Adipose tissue (tissue), 3 donors: ENCODE results near the gene HS2ST1. TPM values are rescaled to one million over a fixed set of nuclear protein-coding genes. Genes with fewer than 3 reads are reported as not detected.

Experiments used
- H3K27ac ChIP-seq: one replicate; pipeline ENCODE4 v1.5.1; 2013; ENCODE audit warnings: low read depth, low read length
- WGBS, 3 donors: extraction: QIAGEN DNeasy Blood & Tissue Kit; methylation state at CpG; one replicate each; pipeline ENCODE4 v1.1.7; 2013; 5-methylcytosine and 5-hydroxymethylcytosine counted together
- polyA plus RNA-seq, 3 donors: library from polyadenylated mRNA; stranded (reverse); fragments of 200-250 nt; gene quantifications; one replicate each; pipeline ENCODE4 v1.2.3, GENCODE V29; 2013
- donor health status: healthy with polysubstance abuse.
- donor health status: Bipolar disorder and iron deficiency.
- donor health status: healthy.

Gene HS2ST1
- polyA plus RNA-seq, 3 donors = 4.6 to 7.0 (median 4.9) TPM

DNA sequence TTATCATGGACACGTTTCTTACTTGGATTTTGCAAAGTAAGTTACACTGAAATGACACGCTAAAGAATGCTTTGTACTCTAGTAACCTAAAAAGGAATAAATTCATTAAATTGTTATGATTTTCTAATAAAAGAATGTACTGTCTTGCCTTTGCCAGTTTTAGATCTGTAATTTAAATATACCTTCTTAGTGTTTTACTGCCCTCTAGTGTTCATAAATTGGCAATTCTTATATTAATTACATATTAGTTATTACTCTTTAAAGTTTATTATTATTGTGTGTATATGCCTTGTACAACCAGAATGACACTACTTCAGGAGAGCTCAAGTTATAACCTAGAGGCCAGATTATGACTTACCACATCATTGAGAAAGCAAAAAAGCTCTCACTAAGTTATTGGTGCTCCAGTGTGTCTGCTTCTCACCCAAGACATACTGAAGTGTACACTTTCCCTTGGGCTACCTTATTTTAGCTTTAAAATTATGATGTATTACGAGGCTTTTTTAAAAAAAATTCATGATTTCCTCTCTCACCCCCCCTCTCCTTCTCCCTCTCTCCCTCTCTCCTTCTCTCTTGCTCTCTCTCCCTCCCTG, 169.9 kb downstream of the HS2ST1 start:
- 47 to 52% (median 48%) methylated on average over 3 of the region's 3 CpGs for WGBS, 3 donors
- H3K27ac ChIP-seq = no peak overlapping the region

DNA sequence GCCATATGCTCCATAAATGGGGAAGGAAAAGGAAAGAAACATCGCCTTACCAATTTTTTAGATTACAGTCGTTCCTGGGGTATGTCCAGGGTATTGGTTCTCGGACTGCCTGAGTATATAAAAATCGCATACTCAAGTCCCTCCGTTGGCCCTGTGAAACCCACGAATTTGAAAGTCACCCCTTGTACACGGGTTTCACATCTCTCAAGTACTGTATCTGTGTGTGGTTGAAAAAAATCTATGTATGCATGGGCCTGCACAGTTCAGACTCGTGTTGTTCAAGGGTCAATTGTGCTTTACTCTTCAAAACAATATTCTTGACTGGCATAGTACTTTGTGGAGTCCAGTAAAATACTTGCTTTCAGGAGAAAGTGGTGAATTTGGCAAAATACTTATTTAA, 171.7 kb downstream of the HS2ST1 start:
- H3K27ac ChIP-seq = no peak overlapping the region
- WGBS, 3 donors = 88 to 91% (median 89%) methylated on average over 8 of the region's 8 CpGs

DNA sequence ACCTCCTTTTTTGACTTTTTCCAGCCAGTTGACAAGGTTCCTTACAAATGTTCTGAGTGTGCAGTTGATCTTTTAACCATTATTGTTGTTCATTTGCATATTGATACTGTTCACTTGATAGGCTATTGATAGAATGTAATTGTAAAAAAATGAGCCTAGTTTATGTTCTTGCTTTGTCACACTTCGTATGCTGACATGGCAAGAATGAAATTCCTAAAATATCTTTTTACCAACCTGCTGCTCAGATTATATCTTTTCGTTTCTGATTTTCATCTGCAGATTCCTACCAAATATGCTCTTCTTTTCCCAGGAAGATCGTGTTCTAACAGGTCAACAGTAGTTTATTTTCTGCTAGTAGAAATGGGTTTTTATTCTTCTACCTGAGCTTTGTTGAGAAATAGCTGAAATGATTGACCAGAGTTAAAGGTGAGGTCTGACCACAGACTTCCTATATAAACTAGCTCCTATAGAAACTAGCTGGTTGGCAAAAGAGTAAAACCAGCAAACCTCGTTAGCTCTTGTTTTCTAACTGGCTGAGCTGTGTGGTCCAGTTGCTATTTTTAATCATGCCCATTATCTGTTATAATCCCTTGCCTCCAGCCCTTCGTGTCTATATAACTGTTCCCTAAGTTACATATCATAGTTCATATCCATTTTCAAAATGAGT, 174.8 kb downstream of the HS2ST1 start:
- H3K27ac ChIP-seq = no peak overlapping the region
- WGBS, 3 donors = 70 to 80% (median 72%) methylated on average over 5 of the region's 5 CpGs

DNA sequence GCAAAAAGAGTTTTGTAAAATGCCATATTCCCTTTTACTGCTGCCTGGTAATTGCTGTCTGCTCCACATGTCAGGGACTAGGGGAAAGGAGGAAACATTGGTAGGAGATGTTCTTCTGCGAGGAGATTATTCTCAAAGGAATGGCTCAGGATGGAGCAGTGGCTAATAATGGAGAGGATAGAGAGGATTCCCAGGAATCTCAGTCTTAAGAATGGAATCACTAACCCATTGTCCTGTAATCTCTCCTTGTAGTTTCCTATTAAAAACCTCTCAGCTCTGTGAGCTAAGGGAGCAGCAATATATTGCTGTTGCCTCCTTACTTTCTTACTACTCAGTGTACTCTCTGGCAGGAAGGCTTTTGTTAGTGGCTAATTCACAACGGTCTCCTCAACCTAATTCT, 175.4 kb downstream of the HS2ST1 start:
- WGBS, 3 donors = 79 to 80% (median 79%) methylated on average over 2 of the region's 2 CpGs
- H3K27ac ChIP-seq = no peak overlapping the region

DNA sequence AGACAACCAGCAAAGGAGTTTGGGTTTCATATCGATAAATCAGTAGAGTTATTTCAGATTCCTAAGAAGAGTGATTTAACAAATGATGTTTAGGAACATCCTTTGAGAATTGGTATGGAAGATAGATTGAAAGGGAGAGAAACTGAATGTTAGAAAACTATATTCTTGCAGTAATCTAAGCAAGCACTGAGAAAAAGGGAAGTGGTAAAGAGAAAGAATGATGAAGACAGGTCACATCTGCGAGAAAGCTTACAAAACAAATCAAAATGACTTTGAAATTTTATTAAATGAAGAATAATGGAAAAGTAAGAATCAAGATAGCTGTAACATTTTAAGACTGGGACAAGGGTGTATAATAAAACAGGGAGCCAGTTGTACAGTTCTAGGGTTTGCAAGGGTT, 177.0 kb downstream of the HS2ST1 start:
- no peak overlapping the region for H3K27ac ChIP-seq
- 80 to 95% (median 83%) methylated on average over 2 of the region's 2 CpGs for WGBS, 3 donors

DNA sequence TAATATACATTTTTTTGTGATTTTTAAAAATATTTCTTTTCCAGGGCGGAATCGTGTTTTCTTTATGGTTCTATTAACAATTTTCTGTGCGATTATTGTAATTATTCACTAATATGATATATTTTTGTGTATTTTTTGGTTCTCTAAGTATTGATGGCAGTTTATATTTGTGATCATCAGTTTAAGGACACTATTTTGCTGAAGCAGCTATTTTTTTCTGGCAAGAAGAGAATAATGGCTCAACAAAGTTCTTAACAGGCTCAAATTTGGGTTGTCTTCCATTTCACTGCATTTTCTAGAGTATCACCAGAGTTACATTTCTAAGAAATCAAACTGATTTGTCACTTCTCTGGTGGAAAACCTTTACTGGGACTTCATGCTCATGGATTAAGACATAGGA, 178.4 kb downstream of the HS2ST1 start:
- WGBS, 3 donors = 96 to 98% (median 97%) methylated on average over 3 of the region's 3 CpGs
- H3K27ac ChIP-seq = no peak overlapping the region

DNA sequence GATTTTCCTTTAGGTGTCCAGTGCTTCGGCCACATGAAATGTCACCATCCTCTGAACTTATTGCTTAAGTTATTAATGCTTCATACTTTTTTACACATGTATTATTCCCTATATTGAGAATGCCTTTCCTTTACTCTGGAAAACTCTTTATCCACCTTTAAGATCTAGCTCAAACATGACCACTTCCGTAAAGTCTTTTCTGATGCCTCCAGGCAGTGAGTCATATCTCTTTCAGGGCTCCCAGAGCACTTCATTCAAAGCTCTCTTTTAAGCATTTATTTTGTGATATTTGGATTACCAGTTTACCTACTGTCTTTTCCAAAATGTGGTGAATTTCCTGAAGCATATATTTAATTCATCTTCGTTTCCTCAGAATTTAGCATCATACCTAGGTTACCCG, 178.9 kb downstream of the HS2ST1 start:
- H3K27ac ChIP-seq = no peak overlapping the region
- 95 to 97% (median 96%) methylated on average over 4 of the region's 4 CpGs for WGBS, 3 donors

DNA sequence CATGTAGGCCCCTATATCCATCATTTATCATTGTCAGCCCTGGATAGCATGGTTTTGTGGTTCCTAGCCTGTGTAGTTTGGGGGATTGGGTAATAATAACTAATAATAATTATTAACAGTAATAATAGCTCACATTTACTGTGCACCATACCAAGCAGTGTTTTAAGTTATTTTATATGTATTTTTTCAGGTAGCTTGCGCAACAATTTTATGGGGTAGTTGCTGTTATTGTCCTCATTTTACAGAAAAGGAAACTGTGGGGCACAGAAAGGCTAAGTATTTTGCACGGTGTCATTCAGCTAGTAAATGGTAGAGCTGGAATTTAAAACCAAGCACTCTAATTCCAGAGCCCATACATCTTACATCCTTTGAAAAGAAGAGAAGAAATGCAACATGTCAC, 179.8 kb downstream of the HS2ST1 start:
- WGBS, 3 donors = 85 to 98% (median 93%) methylated on average over 2 of the region's 2 CpGs
- H3K27ac ChIP-seq = no peak overlapping the region

DNA sequence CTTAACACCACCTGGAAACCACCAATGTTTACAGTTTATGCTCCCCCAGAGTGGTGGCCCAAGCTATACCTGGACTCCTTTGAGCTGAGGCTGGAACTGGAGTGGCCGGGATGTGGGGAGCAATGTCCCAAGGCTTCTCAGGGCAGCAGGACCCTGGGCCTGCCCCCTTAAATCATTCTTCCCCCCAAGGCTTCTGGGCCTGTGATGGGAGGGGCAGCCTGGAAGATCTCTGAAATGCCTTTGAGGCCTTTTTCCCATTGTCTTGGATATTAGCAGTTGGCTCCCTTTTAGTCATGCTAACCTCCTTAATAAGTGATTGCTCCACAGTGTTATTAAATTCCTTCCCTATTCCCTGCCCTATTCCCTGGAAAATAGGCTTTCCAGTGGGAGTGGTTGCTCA, 185.8 kb downstream of the HS2ST1 start:
- WGBS, 3 donors = 90 to 100% (median 94%) methylated on average over 1 of the region's 1 CpG

DNA sequence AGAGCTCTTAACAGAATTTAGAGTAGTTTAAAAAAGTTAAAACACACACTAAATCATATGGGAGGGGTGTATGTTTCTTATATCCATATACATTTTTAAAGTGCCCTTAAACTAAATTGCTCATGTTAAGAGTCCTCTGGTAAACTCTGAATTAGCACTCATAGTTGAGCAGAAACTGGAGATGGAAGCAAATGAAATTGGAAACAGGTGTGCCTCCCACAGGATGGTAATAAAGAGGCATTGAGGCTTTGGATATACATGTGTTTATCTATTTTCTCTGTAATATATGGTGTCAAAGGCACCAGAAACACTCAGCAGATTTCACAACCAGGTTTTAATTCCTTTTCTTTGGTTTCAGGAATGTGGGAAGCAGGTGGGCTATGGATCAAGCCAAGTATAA, 188.6 kb downstream of the HS2ST1 start:
- no peak overlapping the region for H3K27ac ChIP-seq

More for the DNA sequence above, 185.8 kb downstream of the HS2ST1 start:
- H3K27ac ChIP-seq = no peak overlapping the region

DNA sequence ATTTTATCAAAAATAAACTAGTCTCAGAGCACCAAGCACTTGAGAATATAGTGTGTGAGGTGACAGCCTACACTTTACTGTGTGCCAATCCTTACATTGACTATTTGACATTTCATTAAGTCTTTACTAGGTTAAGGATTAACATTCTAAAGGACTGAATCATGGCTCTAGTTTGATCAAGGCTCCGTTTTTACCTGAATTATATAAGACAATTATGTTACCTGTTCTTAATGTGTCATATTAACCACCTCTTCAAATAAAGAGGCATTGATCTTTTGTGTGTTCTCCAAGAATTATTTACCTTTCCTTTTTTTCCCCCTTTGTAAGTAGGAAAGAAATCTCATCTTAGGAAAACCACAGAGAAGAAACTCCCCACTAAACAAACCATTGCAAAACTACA, 189.7 kb downstream of the HS2ST1 start:
- no peak overlapping the region for H3K27ac ChIP-seq
- WGBS, 3 donors = 59 to 93% (median 88%) methylated on average over 1 of the region's 1 CpG

DNA sequence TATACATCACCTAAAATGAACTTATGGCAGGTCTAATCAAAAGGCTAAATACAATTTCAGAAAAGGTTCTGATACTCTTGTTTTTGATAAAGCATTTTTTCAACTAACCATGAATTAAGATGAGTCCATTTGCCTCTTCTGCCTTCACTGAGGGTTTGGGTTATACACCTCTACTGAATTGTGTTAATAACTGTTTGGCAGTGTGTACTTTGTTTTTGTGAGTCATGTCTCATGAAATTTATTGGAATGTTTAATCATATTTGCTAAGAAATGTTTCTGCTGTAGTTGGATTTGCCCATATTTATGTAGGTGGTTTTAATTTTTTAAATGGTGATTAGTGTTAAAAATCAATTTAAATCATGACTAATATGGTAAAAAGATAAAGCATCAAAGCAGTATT, 190.5 kb downstream of the HS2ST1 start:
- no peak overlapping the region for H3K27ac ChIP-seq

DNA sequence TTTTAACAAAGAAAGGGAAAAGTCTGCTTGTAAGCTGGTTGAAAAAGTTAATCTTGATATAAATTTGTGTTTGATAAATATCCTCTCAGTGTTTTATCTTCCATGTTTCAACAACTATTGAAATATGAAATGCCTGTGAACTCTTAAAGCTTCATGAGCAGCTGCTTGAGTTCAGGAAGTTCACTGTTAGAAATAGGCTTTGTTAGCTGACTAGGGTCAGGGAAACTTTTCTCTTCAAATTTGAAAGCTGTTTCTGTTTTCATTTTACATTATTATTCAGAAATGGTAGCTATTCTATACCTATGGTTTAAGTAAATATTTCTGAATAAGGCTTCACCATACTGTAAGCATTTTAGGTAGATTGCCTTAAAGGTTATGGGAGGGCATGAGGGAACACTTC, 191.7 kb downstream of the HS2ST1 start:
- no peak overlapping the region for H3K27ac ChIP-seq

DNA sequence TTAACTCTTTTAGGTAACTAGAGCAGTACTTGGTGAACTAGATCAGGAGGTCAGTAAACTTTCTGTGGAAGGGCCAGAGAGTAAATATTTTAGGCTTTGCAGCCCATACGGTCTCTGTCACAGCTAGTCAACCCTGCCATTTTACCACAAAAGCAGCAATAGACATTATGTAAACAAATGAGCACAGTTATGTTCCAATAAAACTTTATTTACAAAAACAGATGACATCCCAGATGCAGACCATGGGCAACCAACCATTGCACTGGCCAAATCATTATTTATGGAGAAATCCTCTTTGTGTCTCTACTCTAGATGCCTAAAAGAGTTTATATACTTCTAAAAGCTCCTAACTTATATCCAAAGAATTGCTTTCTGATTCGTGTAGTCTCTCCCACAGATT, 192.4 kb downstream of the HS2ST1 start:
- H3K27ac ChIP-seq = no peak overlapping the region
- 83 to 97% (median 95%) methylated on average over 2 of the region's 2 CpGs for WGBS, 3 donors

DNA sequence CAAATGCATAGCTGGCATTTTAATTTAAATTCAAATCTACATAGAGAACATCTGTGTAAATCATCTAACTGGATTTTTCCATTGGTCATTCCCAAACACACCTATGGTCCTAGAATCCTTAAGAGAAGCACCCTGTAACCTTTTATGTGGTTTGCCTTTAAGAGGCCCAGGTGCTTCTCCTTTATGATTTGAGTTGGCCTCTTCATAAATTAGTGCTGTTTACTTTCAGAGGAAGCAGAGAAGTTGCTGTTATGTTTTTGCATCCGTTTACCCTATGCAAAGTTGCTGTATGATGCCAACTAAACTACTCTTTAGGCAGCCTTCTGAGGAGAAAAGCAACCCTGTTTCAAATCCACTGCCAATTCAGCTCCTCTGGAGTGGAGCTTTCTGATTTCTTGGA, 193.8 kb downstream of the HS2ST1 start:
- no peak overlapping the region for H3K27ac ChIP-seq
- 88 to 97% (median 93%) methylated on average over 1 of the region's 1 CpG for WGBS, 3 donors

DNA sequence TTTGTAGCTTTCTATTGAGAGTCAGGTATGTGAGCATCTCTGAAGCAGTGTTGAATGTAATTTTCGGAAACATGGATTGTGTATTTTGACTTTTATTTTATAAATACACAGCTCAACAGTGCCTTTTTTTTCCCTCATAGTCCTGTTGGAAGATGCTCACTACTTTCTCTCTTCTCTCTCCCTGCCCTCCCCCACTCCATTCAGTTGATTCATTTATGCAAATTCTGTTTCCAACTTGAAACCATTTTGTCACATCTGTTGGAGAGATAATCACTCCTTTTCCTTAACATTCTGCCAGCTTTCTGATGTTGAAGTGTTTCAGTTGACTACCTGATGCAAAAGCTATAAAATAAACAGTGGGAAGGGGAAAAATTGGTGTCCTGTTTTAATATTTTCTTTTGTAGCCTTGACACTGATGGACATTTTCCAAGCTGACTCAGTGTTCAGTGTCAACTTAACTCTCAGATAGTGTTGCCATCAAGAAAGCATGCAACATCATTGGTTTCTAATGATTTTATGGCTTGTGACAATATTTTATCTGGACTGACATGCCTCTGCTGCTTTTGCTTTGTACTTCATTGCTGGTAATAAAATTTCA, 194.5 kb downstream of the HS2ST1 start:
- WGBS, 3 donors = 89 to 97% (median 90%) methylated on average over 1 of the region's 1 CpG
- H3K27ac ChIP-seq = no peak overlapping the region

DNA sequence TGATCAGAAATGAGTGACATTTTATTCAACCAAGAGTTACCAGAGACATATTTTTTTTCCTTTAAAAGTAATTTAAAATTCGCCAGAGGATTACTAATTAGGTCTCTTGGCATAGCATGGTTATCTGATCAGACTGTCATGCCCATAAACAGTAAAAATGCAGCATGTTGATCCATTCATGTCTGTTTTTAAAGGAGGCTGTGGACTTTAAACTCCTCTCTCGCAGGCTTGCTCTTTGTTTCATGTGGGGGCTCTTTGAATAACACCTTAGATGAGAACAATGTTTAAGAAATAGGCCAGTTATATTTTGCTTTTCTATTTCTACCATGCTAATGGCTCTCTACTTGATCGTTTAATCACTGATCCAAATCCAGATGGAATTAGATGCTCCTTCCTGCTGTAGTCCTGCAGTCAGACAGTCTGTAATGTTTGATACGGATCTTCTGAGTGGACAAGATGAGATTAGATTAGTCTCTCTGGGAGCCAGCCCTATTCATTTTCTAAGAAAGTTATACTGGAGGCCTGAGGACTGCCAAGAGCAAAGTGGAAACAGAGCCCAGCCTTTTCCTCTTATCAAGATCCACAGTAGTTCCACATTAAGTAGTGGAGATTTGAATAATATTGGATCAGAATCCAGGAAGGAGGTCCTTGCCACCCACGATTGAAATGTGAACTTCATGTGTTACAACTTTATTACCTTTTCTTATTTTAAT, 197.4 kb downstream of the HS2ST1 start:
- H3K27ac ChIP-seq = no peak overlapping the region
- 48 to 65% (median 59%) methylated on average over 5 of the region's 5 CpGs for WGBS, 3 donors

DNA sequence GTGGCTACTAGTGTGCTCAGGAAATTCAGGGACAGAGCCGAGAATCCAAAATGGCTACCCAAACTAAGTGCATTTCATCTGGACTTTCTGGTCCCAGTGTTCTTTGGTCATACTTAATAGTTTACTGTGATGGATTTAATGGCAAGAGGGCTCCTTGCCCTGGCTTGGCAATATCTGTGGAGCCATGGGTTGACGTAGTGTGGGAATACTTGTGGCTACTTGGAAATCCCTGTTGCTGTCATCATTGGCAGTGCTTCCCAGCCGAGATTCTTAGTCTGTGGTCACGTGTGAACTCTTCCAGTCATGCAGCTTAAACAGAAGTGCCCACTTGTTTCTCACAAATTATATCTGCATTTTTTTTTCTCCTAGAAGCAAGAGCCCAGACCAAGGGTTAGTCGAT, 198.9 kb downstream of the HS2ST1 start:
- no peak overlapping the region for H3K27ac ChIP-seq
- 64 to 81% (median 81%) methylated on average over 5 of the region's 5 CpGs for WGBS, 3 donors

DNA sequence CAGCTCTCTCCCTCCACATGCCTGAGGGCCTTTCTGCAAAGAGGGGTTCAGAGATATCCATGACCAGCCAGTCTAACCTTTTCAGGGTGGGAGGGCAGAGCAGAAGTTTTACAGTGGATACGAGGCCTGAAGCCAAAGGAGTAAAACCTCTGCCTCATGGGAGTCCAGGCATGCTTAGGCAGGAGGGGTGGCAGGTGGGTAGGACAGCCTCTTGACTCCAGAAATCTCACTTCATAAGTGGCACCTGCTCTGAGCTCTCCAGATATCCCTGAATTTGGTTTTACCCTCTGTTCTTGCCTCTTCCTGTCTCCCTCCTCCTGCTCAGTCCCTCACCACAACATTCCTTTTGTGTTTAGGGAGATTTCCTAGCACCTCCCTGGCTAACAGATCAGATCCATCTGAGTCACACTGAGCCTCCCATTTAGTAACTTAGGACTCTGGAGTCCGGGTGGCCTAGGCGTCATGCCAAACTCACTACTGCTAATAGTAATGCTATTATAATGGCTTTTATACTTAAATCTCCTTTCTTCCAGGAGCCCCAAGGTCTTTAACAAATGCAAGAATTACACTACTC, 201.0 kb downstream of the HS2ST1 start:
- no peak overlapping the region for H3K27ac ChIP-seq
- 71 to 89% (median 71%) methylated on average over 3 of the region's 3 CpGs for WGBS, 3 donors
